Measurements from ENCODE around the gene SLC29A4.
"Not testable (repeated sequence)": the region's sequence is repeated elsewhere in the genome, so short reads cannot be mapped to it uniquely, and the experiment has no call there.

Gene SLC29A4

GRCh38 chr7:5274985-5275431 is 7.7 kb upstream of the SLC29A4 start:
- H3K27ac ChIP-seq (ENCODE audit: extremely low read depth, low read depth, low read length); POLR2A ChIA-PET; H3K4me3 ChIP-seq (ENCODE audit: low read depth, low read length); H3K36me3 ChIP-seq (ENCODE audit: control insufficient read depth in 2 of 2, insufficient read depth in 1 of 2, low read length in 2 of 2); H3K4me1 ChIP-seq (ENCODE audit: control insufficient read depth, insufficient read depth, low read length); CTCF ChIA-PET; H3K9me3 ChIP-seq (ENCODE audit: control insufficient read depth, insufficient read depth, low read depth, low read length): not testable (repeated sequence)

- H3K27ac ChIP-seq (ENCODE audit: extremely low read depth, low read depth, low read length); H3K9me3 ChIP-seq (ENCODE audit: control insufficient read depth, insufficient read depth, low read depth, low read length); CTCF ChIA-PET; H3K4me3 ChIP-seq (ENCODE audit: low read depth, low read length); POLR2A ChIA-PET; H3K4me1 ChIP-seq (ENCODE audit: control insufficient read depth, insufficient read depth, low read length); H3K36me3 ChIP-seq (ENCODE audit: control insufficient read depth in 2 of 2, insufficient read depth in 1 of 2, low read length in 2 of 2): not testable (repeated sequence)
Measured at GRCh38 chr7:5275510-5275909, 7.2 kb upstream of the SLC29A4 start.

- H3K4me3 ChIP-seq (ENCODE audit: low read depth, low read length); H3K27ac ChIP-seq (ENCODE audit: extremely low read depth, low read depth, low read length); H3K9me3 ChIP-seq (ENCODE audit: control insufficient read depth, insufficient read depth, low read depth, low read length); H3K4me1 ChIP-seq (ENCODE audit: control insufficient read depth, insufficient read depth, low read length); H3K36me3 ChIP-seq (ENCODE audit: control insufficient read depth in 2 of 2, insufficient read depth in 1 of 2, low read length in 2 of 2); POLR2A ChIA-PET; CTCF ChIA-PET: not testable (repeated sequence)
Measured at GRCh38 chr7:5276123-5276522, 6.6 kb upstream of the SLC29A4 start.

- Histone ChIP-seq H3K9me3 (ENCODE audit: control insufficient read depth, insufficient read depth, low read depth, low read length) (no peaks in the 10 kb centered on the region), H3K36me3 (ENCODE audit: control insufficient read depth in 2 of 2, insufficient read depth in 1 of 2, low read length in 2 of 2) (no peaks in the 10 kb centered on the region), H3K4me1 (ENCODE audit: control insufficient read depth, insufficient read depth, low read length) (no peaks in the 10 kb centered on the region), H3K4me3 (ENCODE audit: low read depth, low read length) (no peak overlapping the region), H3K27ac (ENCODE audit: extremely low read depth, low read depth, low read length) (no peak overlapping the region)
- ChIA-PET CTCF (no interaction called here), POLR2A (interaction anchor here (0.6 kb wide), 1 partner anchor 416 kb away, joined by 5 read pairs; no protein-coding TSS in a partner anchor)
- no peak for TF ChIP-seq ZBTB20 (tag by site-specific recombination; IDR thresholded peaks at IDR 0.05)
- no peak for TF ChIP-seq ZNF76 (tag by site-specific recombination; IDR thresholded peaks at IDR 0.05; ENCODE audit: borderline replicate concordance, low read depth)
- no peak for TF ChIP-seq ZNF433 (tag by site-specific recombination; IDR thresholded peaks at IDR 0.05; ENCODE audit: low read depth)
- TF ChIP-seq ZNF146 (tag by site-specific recombination; IDR thresholded peaks at IDR 0.05): no peak
- TF ChIP-seq ZNF341 (tag by site-specific recombination; IDR thresholded peaks at IDR 0.05; ENCODE audit: low read depth): no peak
- TF ChIP-seq SP2 (tag by site-specific recombination; IDR thresholded peaks at IDR 0.05): no peak
- TF ChIP-seq SALL2 (tag by site-specific recombination; IDR thresholded peaks at IDR 0.05; ENCODE audit: borderline replicate concordance): no peak
- TF ChIP-seq BCL11B (tag by site-specific recombination; IDR thresholded peaks at IDR 0.05; ENCODE audit: low read depth): no peak
- no peak for TF ChIP-seq ZNF239 (tag by site-specific recombination; IDR thresholded peaks at IDR 0.05)
- TF ChIP-seq ZNF140 (tag by site-specific recombination; IDR thresholded peaks at IDR 0.05): no peak
- no peak for TF ChIP-seq ZBTB21 (tag by site-specific recombination; IDR thresholded peaks at IDR 0.05)
- no peak for TF ChIP-seq ZNF302 (tag by site-specific recombination; IDR thresholded peaks at IDR 0.05; ENCODE audit: low read depth)
- no peak for TF ChIP-seq IKZF3 (tag by site-specific recombination; IDR thresholded peaks at IDR 0.05)
- TF ChIP-seq HOXD13 (CRISPR knock-in tag; IDR thresholded peaks at IDR 0.05; ENCODE audit: borderline replicate concordance): no peak
Measured at GRCh38 chr7:5276611-5277010, 6.1 kb upstream of the SLC29A4 start.

- ChIA-PET CTCF (no interaction called here), POLR2A (no interaction called here)
- Histone ChIP-seq H3K9me3 (ENCODE audit: control insufficient read depth, insufficient read depth, low read depth, low read length) (no peaks in the 10 kb centered on the region), H3K27ac (ENCODE audit: extremely low read depth, low read depth, low read length) (no peak overlapping the region), H3K4me3 (ENCODE audit: low read depth, low read length) (no peak overlapping the region), H3K4me1 (ENCODE audit: control insufficient read depth, insufficient read depth, low read length) (no peaks in the 10 kb centered on the region), H3K36me3 (ENCODE audit: control insufficient read depth in 2 of 2, insufficient read depth in 1 of 2, low read length in 2 of 2) (no peaks in the 10 kb centered on the region)
- TF ChIP-seq ZNF280D (tag by site-specific recombination; IDR thresholded peaks at IDR 0.05) (no peak), ZNF837 (tag by site-specific recombination; IDR thresholded peaks at IDR 0.05) (no peak), ZNF629 (tag by site-specific recombination; IDR thresholded peaks at IDR 0.05) (no peak), YY1 (tag by site-specific recombination; IDR thresholded peaks at IDR 0.05) (no peak), ZNF341 (tag by site-specific recombination; IDR thresholded peaks at IDR 0.05; ENCODE audit: low read depth) (no peak), ZBTB17 (tag by site-specific recombination; IDR thresholded peaks at IDR 0.05) (no peak), ZNF423 (tag by site-specific recombination; IDR thresholded peaks at IDR 0.05) (no peak), HOXD13 (CRISPR knock-in tag; IDR thresholded peaks at IDR 0.05; ENCODE audit: borderline replicate concordance) (no peak), IKZF3 (tag by site-specific recombination; IDR thresholded peaks at IDR 0.05) (no peak), WT1 (tag by site-specific recombination; IDR thresholded peaks at IDR 0.05) (no peak), ZNF140 (tag by site-specific recombination; IDR thresholded peaks at IDR 0.05) (no peak), ZNF416 (tag by site-specific recombination; IDR thresholded peaks at IDR 0.05) (no peak), ZNF121 (tag by site-specific recombination; IDR thresholded peaks at IDR 0.05) (no peak)
Measured at GRCh38 chr7:5278766-5279165, 4.0 kb upstream of the SLC29A4 start.
